DMS153 treated with DMSO at 0.1 percent for 48 hours (cell line): ENCODE data around the gene RBM26.

Experiments
- DNase-seq: peaks from one replicate; lab custom pipeline; 2025; ENCODE audit not compliant: unreplicated experiment; lab: John Stamatoyannopoulos, UW

Gene RBM26

GRCh38 chr13:79340490-79340889 is 65.6 kb downstream of the RBM26 start:
- DNase-seq, result no peak

GRCh38 chr13:79338343-79338742 is 67.7 kb downstream of the RBM26 start:
- no peak for DNase-seq

DNA sequence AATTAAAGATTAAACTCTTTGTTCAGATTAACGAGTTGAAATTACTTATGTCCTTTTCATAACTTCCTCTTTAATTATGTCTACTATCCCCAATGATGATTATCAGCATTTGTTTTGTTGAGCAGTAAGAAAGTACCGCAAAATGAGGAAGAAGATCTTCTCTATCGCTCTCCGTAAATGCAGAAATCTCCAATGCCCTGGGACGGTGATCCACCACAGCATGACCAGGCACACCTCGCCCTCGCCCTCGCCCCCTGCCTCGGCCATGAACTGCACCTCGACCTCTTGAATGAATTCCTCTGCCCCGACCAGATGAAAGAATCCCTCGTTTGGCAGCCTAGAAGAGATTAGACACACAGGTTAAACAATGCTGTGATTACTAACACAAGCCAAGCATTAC is 69.1 kb downstream of the RBM26 start:
- DNase-seq, result no peak

- DNase-seq, result no peak
Observed at GRCh38 chr13:79328510-79328909, 77.5 kb downstream of the RBM26 start.

GRCh38 chr13:79320433-79320832 is 85.6 kb downstream of the RBM26 start:
- DNase-seq, result no peak

DNA sequence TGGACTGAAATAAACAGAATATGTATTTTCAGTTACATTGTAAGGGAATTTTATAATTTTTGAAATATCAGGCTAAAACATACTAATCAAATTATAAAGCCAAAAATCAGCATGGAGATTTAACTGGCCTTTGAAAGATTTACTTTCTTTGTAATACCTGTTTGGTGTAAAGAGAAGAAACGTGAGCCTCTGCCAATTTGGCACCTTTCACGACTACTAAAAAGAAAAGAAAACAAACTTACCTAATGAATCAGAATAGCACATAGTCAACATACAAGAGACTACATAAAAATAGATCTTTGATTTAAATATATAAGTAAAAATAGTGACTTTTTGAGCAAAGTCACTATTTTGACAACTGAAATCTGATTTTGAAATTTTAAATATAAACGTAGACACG is 87.4 kb downstream of the RBM26 start:
- DNase-seq, result no peak

DNA sequence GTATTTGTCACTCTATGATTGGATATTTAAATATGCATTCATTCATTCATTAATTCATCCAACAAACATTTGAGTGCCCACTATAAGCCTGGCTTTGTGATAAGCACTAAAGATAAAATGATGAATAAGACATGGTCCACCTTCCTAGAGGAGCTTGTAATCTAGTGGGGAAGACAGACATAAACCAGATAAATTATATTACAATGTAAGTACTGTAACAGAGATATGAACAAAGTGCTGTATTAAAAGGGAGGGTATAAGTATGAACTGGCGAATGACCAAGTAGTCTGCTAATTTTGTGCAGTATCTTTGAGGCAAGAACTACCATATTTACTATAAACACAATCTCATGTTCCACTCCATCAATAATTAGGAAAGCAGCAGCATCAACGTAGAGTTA is 88.2 kb downstream of the RBM26 start:
- no peak for DNase-seq

- DNase-seq, result no peak
Observed at GRCh38 chr13:79314652-79315051, 91.4 kb downstream of the RBM26 start.

- DNase-seq, result no peak
Observed at GRCh38 chr13:79312340-79312855, 93.7 kb downstream of the RBM26 start.

DNA sequence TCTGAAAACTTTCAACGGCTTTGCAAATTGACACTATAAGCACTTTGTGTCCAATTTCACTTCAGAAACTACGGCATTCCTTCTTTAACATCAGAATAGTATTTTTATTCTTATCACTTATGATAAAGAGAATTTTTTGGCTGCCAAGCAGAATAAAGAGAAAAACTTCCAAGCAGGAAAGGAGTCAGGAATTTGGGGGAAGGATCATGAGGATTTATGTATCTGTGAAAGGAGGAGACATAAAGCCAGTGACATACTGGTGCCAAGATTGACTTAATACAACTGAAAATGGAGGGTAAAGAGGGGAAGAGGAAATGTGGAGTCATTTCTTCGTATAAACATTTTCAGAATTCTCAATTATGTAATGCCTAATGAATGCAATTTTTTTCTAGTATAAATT is 94.7 kb downstream of the RBM26 start:
- no peak for DNase-seq

DNA sequence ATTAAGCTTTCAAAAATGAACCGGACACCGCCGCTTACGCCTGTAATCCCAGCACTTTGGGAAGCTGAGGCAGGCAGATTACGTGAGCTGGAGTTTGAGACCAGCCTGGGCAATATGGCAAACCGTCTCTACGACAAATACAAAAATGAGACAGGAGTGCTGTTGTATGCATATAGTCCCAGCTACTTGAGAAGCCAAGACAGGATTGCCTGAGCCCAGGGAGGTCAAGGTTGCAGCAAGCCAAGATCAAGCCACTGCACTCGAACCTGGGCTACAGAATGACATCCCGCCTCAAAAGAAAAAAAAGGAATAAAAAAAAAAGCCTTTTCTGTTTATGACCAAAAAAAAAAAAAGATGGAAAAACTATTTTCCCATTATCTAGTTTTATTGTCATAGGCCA is 96.4 kb downstream of the RBM26 start:
- DNase-seq, result no peak

DNA sequence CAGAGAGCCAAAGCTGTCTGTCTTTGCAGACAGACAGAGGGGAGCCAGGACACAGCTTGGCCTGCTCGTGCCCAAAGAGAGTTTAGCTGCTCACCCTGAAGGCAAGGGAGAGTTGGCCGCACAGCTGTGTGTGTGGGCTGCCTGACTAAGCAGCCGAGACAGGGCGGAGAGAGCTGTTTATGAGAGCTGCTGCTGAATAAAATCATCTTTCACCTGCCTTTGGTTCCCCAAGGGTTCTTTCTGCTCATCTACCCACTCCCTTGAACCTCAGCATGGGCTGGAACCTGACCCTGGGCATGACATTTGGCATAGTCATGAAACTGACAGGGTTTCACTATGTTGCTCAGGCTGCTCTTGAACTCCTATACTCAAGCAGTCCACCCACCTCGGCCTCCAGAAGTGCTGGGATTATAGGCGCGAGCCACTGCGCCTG is 98.2 kb downstream of the RBM26 start:
- no peak for DNase-seq

- no peak for DNase-seq
Observed at GRCh38 chr13:79307433-79307861, 98.6 kb downstream of the RBM26 start.

- no peak for DNase-seq
Observed at GRCh38 chr13:79306650-79307049, 99.4 kb downstream of the RBM26 start.

- no peak for DNase-seq
Observed at GRCh38 chr13:79297128-79297527, 108.9 kb downstream of the RBM26 start.

- no peak for DNase-seq
Observed at GRCh38 chr13:79295906-79296706, 109.9 kb downstream of the RBM26 start.

- no peak for DNase-seq
Observed at GRCh38 chr13:79290595-79291244, 115.3 kb downstream of the RBM26 start.

- DNase-seq, result no peak
Observed at GRCh38 chr13:79289571-79289970, 116.5 kb downstream of the RBM26 start.

- no peak for DNase-seq
Observed at GRCh38 chr13:79287939-79288795, 117.9 kb downstream of the RBM26 start.

DNA sequence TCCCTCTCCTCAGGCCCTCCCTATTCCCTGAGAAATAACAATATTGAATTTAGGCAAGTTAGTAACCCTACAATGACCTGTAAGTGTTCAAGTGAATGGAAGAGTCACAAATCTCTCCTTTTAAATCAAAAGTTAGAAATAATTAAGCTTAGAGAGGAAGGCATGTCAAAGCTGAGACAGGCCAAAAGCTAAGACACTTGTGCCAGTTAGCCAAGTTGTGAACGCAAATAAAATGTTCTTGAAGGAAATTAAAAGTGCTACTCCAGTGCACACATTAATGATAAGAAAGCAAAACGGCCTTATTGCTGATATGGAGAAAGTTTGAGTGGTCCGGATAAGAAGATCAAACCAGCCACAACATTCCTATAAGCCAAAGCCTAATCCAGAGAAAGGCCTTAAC is 120.9 kb downstream of the RBM26 start:
- DNase-seq, result no peak

DNA sequence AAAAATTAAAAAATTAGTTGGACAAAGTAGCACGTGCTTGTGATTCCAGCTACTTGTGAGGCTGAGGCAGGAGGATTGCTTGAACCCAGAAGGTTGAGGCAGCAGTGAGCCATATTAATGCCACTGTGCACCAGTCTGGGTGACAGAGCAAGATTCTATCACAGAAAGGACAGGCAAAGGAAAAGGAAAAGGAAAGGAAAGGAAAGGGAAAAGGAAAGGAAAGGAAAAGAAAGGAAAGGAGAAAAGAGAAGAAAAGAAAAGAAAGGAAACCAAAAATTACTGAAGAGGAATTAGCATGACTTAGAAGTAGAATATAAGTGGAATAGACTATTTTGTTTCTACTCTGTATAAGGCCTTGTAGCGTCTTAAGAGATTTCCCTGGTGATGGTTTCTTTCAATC is 122.3 kb downstream of the RBM26 start:
- no peak for DNase-seq
